Measurements from ENCODE around the gene ZFHX3. TPM values are rescaled to one million over a fixed set of nuclear protein-coding genes. Genes with fewer than 3 reads are reported as not detected.

ZFHX3 gene
- total RNA-seq, 2 donors from 2014 or later = 9.2 to 18.9 TPM

GRCh38 chr16:72894293-72895151, 153.4 kb downstream of the ZFHX3 start:
- Histone ChIP-seq H3K4me1 (peaks cover 0 to 31% of the 10 kb centered on the region in 2 donors), H3K9me3 (no peaks in the 10 kb centered on the region), H3K36me3 (peaks cover 4% of the 10 kb centered on the region), H3K4me3 (no peak overlapping the region), H3K27ac (peak overlapping the region; percentile 2 to 23), H3K27me3 (no peaks in the 10 kb centered on the region)
- no peak for DNase-seq (ENCODE audit: low spot score)
- no peak for TF ChIP-seq CTCF (IDR thresholded peaks at IDR 0.05)

- DNase-seq (ENCODE audit: low spot score) = no peak
- H3K27me3 ChIP-seq = no peaks in the 10 kb centered on the region
- peaks cover 12% of the 10 kb centered on the region for H3K36me3 ChIP-seq
- no peak overlapping the region for H3K4me3 ChIP-seq
- no peak for TF ChIP-seq CTCF (IDR thresholded peaks at IDR 0.05)
- H3K9me3 ChIP-seq = no peaks in the 10 kb centered on the region
- H3K4me1 ChIP-seq = peaks cover 0 to 31% of the 10 kb centered on the region in 2 donors
- H3K27ac ChIP-seq = no peak overlapping the region
Observed at GRCh38 chr16:72891291-72892227, 156.4 kb downstream of the ZFHX3 start.

- no peak for DNase-seq (ENCODE audit: low spot score)
- H3K36me3 ChIP-seq = peaks cover 22% of the 10 kb centered on the region
- no peaks in the 10 kb centered on the region for H3K27me3 ChIP-seq
- peaks cover 0 to 30% of the 10 kb centered on the region in 2 donors for H3K4me1 ChIP-seq
- H3K9me3 ChIP-seq = no peaks in the 10 kb centered on the region
- H3K4me3 ChIP-seq = no peak overlapping the region
- H3K27ac ChIP-seq = no peak overlapping the region
- no peak for TF ChIP-seq CTCF (IDR thresholded peaks at IDR 0.05)
Observed at GRCh38 chr16:72890587-72890986, 157.3 kb downstream of the ZFHX3 start.

- Histone ChIP-seq H3K4me1 (peaks cover 0 to 24% of the 10 kb centered on the region in 2 donors), H3K27ac (no peak overlapping the region), H3K36me3 (peaks cover 22% of the 10 kb centered on the region), H3K27me3 (no peaks in the 10 kb centered on the region), H3K9me3 (no peaks in the 10 kb centered on the region), H3K4me3 (no peak overlapping the region)
- TF ChIP-seq CTCF (IDR thresholded peaks at IDR 0.05) = no peak
- no peak for DNase-seq (ENCODE audit: low spot score)
Observed at GRCh38 chr16:72889616-72890582, 158.0 kb downstream of the ZFHX3 start.

DNA sequence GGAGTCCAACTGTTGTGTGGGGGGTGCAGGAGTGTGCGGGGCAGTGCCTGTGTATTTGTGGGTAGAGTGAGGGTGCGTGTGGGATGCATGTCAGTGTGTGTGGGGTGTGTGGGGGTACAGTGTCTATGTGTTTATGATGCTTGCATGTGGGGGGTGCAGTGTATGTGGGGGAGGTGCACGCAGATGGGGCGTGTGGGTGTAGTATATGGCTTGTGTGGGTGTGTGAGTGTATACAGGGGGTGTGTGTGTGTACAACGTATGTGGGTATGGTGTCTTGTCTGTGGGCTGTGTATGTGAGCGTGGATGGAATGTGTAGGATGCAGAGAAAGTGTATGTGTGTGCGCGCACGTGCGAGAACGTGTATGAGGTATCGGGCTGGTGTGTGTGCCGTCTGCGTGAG, 160.4 kb downstream of the ZFHX3 start:
- H3K36me3 ChIP-seq = peaks cover 22% of the 10 kb centered on the region
- DNase-seq (ENCODE audit: low spot score) = no peak

More for the DNA sequence above, 160.4 kb downstream of the ZFHX3 start:
- Histone ChIP-seq H3K4me1 (peaks cover 0 to under 1% of the 10 kb centered on the region in 2 donors), H3K9me3 (no peaks in the 10 kb centered on the region), H3K27me3 (no peaks in the 10 kb centered on the region), H3K4me3 (no peak overlapping the region), H3K27ac (no peak overlapping the region)
- no peak for TF ChIP-seq CTCF (IDR thresholded peaks at IDR 0.05)

Data from right atrium auricular region (tissue), 2 donors.